Measurements from ENCODE around the gene SORL1.

- no peak for TF ChIP-seq CTCF (IDR thresholded peaks at IDR 0.05)
- TF ChIP-seq POLR2A (IDR thresholded peaks at IDR 0.05), result no peak
- no peak for TF ChIP-seq EP300 (IDR thresholded peaks at IDR 0.05)
Measured at GRCh38 chr11:121611242-121611641, 159.1 kb downstream of the SORL1 start.
